HAP-1 (cell line): ENCODE results near the gene ALPI.
A peak's percentile ranks its signal among the peaks of the same experiment; 100 is the strongest.
"Not testable (repeated sequence)": the region's sequence is repeated elsewhere in the genome, so short reads cannot be mapped to it uniquely, and the experiment has no call there.

Experiments
- DNase-seq, 2 experiments: peaks; one replicate each; pipeline ENCODE4 v3.0.0-alpha.2; 2016 to 2020; ENCODE audit warnings: low spot score in 2 of 2
- H3K27me3 ChIP-seq: fragments of 250-450 bp; sonication (Bioruptor Pico); 2 replicates; pipeline ENCODE4 v1.5.1; 2020; ENCODE audit warnings: low read depth, mild to moderate bottlenecking, moderate library complexity
- H3K36me3 ChIP-seq: fragments of 250-450 bp; sonication (Bioruptor Pico); replicated peaks from 2 replicates; pipeline ENCODE4 v1.5.1; 2020; ENCODE audit warnings: mild to moderate bottlenecking
- H3K4me1 ChIP-seq: fragments of 250-450 bp; sonication (Bioruptor Pico); 2 replicates; pipeline ENCODE4 v1.5.1; 2020; ENCODE audit warnings: mild to moderate bottlenecking
- H3K4me3 ChIP-seq: fragments of 250-450 bp; sonication (Bioruptor Pico); 2 replicates; pipeline ENCODE4 v1.5.1; 2020; ENCODE audit warnings: mild to moderate bottlenecking, moderate library complexity
- H3K9me3 ChIP-seq: fragments of 250-450 bp; sonication (Bioruptor Pico); 2 replicates; pipeline ENCODE4 v1.5.1; 2020; ENCODE audit warnings: mild to moderate bottlenecking, moderate library complexity
- in situ Hi-C: fragments of 300-500 bp; cut with MboI; formaldehyde crosslinking; loops from 3 replicates; pipeline ENCODE4 v1.14.3; 2020; ENCODE audit warnings: low sequenced_read_pairs, inconsistent platforms, mixed read lengths

The ALPI gene

GRCh38 chr2:232417489-232417888 is 38.5 kb upstream of the ALPI start:
- H3K4me1 ChIP-seq, result 0 out of 2 replicates have a peak, but pooled peaks cover 3% of the 10 kb centered on the region
- H3K9me3 ChIP-seq, result peaks cover 2% of the 10 kb centered on the region; the same call in 1 of the 2 replicates
- in situ Hi-C loops, result no loop called here
- H3K4me3 ChIP-seq, result no peak overlapping the region
- DNase-seq, result no peak
- no peaks in the 10 kb centered on the region for H3K27me3 ChIP-seq
- no peaks in the 10 kb centered on the region for H3K36me3 ChIP-seq

- in situ Hi-C loops, result no loop called here
Measured at GRCh38 chr2:232418056-232418455, 37.9 kb upstream of the ALPI start.

GRCh38 chr2:232418466-232419244 is 37.3 kb upstream of the ALPI start:
- peak; percentile 7 to 68 for DNase-seq
- no peaks in the 10 kb centered on the region for H3K36me3 ChIP-seq
- peak overlapping the region; percentile 19 for H3K4me3 ChIP-seq
- H3K27me3 ChIP-seq, result no peaks in the 10 kb centered on the region
- peaks cover 10% of the 10 kb centered on the region for H3K4me1 ChIP-seq
- H3K9me3 ChIP-seq, result peaks cover 2% of the 10 kb centered on the region; the same call in 1 of the 2 replicates
- in situ Hi-C loops, result no loop called here

More at GRCh38 chr2:232418056-232418455, 37.9 kb upstream of the ALPI start:
- H3K4me3 ChIP-seq, result no peak overlapping the region
- H3K4me1 ChIP-seq, result peaks cover 7% of the 10 kb centered on the region
- no peak for DNase-seq
- H3K27me3 ChIP-seq, result no peaks in the 10 kb centered on the region
- H3K36me3 ChIP-seq, result no peaks in the 10 kb centered on the region
- H3K9me3 ChIP-seq, result peaks cover 2% of the 10 kb centered on the region; the same call in 1 of the 2 replicates

- Histone ChIP-seq H3K4me1 (peaks cover 17% of the 10 kb centered on the region), H3K27me3 (no peaks in the 10 kb centered on the region), H3K36me3 (no peaks in the 10 kb centered on the region), H3K4me3 (no peak overlapping the region), H3K9me3 (peaks cover 2% of the 10 kb centered on the region; the same call in 1 of the 2 replicates)
- in situ Hi-C loops, result no loop called here
- DNase-seq, result no peak
Measured at GRCh38 chr2:232419245-232420072, 36.5 kb upstream of the ALPI start.

GRCh38 chr2:232420073-232420454 is 35.9 kb upstream of the ALPI start:
- Histone ChIP-seq H3K27me3 (no peaks in the 10 kb centered on the region), H3K9me3 (peaks cover 2% of the 10 kb centered on the region; the same call in 1 of the 2 replicates), H3K36me3 (no peaks in the 10 kb centered on the region), H3K4me3 (no peak overlapping the region), H3K4me1 (peaks cover 18% of the 10 kb centered on the region)
- in situ Hi-C loops, result no loop called here
- DNase-seq, result no peak

- no peak overlapping the region for H3K4me3 ChIP-seq
- in situ Hi-C loops, result no loop called here
- H3K4me1 ChIP-seq, result peaks cover 22% of the 10 kb centered on the region
- no peaks in the 10 kb centered on the region for H3K36me3 ChIP-seq
- DNase-seq, result no peak
- H3K9me3 ChIP-seq, result peaks cover 2% of the 10 kb centered on the region; the same call in 1 of the 2 replicates
- H3K27me3 ChIP-seq, result no peaks in the 10 kb centered on the region
Measured at GRCh38 chr2:232420463-232421188, 35.3 kb upstream of the ALPI start.

- in situ Hi-C loops, result no loop called here
- no peaks in the 10 kb centered on the region for H3K27me3 ChIP-seq
Measured at GRCh38 chr2:232421189-232421785, 34.7 kb upstream of the ALPI start.

GRCh38 chr2:232422051-232422450 is 33.9 kb upstream of the ALPI start:
- in situ Hi-C loops, result no loop called here
- Histone ChIP-seq H3K27me3 (no peaks in the 10 kb centered on the region), H3K9me3 (peaks cover 2% of the 10 kb centered on the region; the same call in 1 of the 2 replicates), H3K36me3 (no peaks in the 10 kb centered on the region), H3K4me1 (peaks cover 22% of the 10 kb centered on the region), H3K4me3 (no peak overlapping the region)
- DNase-seq, result no peak

More at GRCh38 chr2:232421189-232421785, 34.7 kb upstream of the ALPI start:
- H3K9me3 ChIP-seq, result peaks cover 2% of the 10 kb centered on the region; the same call in 1 of the 2 replicates
- no peak overlapping the region for H3K4me3 ChIP-seq
- H3K4me1 ChIP-seq, result peaks cover 22% of the 10 kb centered on the region
- no peaks in the 10 kb centered on the region for H3K36me3 ChIP-seq
- DNase-seq, result no peak

GRCh38 chr2:232422996-232423395 is 33.0 kb upstream of the ALPI start:
- peaks cover 22% of the 10 kb centered on the region for H3K4me1 ChIP-seq
- in situ Hi-C loops, H3K9me3 ChIP-seq, H3K36me3 ChIP-seq, H3K4me3 ChIP-seq, H3K27me3 ChIP-seq: not testable (repeated sequence)
- peak; percentile 65 to 72 for DNase-seq

GRCh38 chr2:232423407-232423806 is 32.5 kb upstream of the ALPI start:
- H3K4me1 ChIP-seq, result peaks cover 22% of the 10 kb centered on the region
- H3K9me3 ChIP-seq, H3K36me3 ChIP-seq, in situ Hi-C loops, H3K27me3 ChIP-seq, H3K4me3 ChIP-seq: not testable (repeated sequence)
- DNase-seq, result peak; percentile 38 to 72

- Histone ChIP-seq H3K36me3 (no peaks in the 10 kb centered on the region), H3K27me3 (no peaks in the 10 kb centered on the region), H3K4me3 (no peak overlapping the region), H3K4me1 (no peaks in the 10 kb centered on the region), H3K9me3 (no peaks in the 10 kb centered on the region)
- no peak for DNase-seq
- in situ Hi-C loops, result loop anchor here (5.0 kb wide), 1 partner anchor 90 kb away; no protein-coding TSS in a partner anchor
Measured at GRCh38 chr2:232431705-232432590, 24.0 kb upstream of the ALPI start.

- no peaks in the 10 kb centered on the region for H3K9me3 ChIP-seq
- in situ Hi-C loops, result loop anchor here (5.0 kb wide), 1 partner anchor 90 kb away; no protein-coding TSS in a partner anchor
- peak in 1 of 2 experiments; percentile 41 for DNase-seq
Measured at GRCh38 chr2:232432598-232433184, 23.3 kb upstream of the ALPI start.

More at GRCh38 chr2:232432598-232433184, 23.3 kb upstream of the ALPI start:
- Histone ChIP-seq H3K4me3 (no peak overlapping the region), H3K36me3 (no peaks in the 10 kb centered on the region), H3K27me3 (no peaks in the 10 kb centered on the region), H3K4me1 (no peaks in the 10 kb centered on the region)
